ENCODE results near the gene FFAR1. TPM values are rescaled to one million over a fixed set of nuclear protein-coding genes. Genes with fewer than 3 reads are reported as not detected.
A peak's percentile ranks its signal among the peaks of the same experiment; 100 is the strongest.
"Not testable (repeated sequence)": the region's sequence is repeated elsewhere in the genome, so short reads cannot be mapped to it uniquely, and the experiment has no call there.

FFAR1 gene
- total RNA-seq, 2 donors from 2014 or later, result 0.19 to 0.36 TPM

GRCh38 chr19:35352448-35353304 is 5.0 kb downstream of the FFAR1 start:
- no peaks in the 10 kb centered on the region for H3K9me3 Mint-ChIP-seq
- peak overlapping the region in 1 of 2 donors; percentile 84 for H3K27ac Mint-ChIP-seq
- peak overlapping the region; percentile 39 for H3K4me3 Mint-ChIP-seq

GRCh38 chr19:35353635-35354034 is 5.9 kb downstream of the FFAR1 start:
- no peaks in the 10 kb centered on the region for H3K36me3 Mint-ChIP-seq
- DNase-seq (ENCODE audit: low spot score) (no peak), ATAC-seq (no peak)
- H3K4me3 Mint-ChIP-seq, result no peak overlapping the region
- H3K27me3 Mint-ChIP-seq, result peaks cover 4 to 17% of the 10 kb centered on the region in 2 donors
- H3K4me1 Mint-ChIP-seq (ENCODE audit: low read depth in 2 of 2), result peaks cover 20 to 37% of the 10 kb centered on the region in 2 donors
- no peaks in the 10 kb centered on the region for H3K9me3 Mint-ChIP-seq
- H3K27ac Mint-ChIP-seq, result no peak overlapping the region

More at GRCh38 chr19:35352448-35353304, 5.0 kb downstream of the FFAR1 start:
- Mint-ChIP-seq H3K4me1 (ENCODE audit: low read depth in 2 of 2) (peaks cover 17 to 37% of the 10 kb centered on the region in 2 donors), H3K27me3 (peaks cover 0 to 11% of the 10 kb centered on the region in 2 donors), H3K36me3 (no peaks in the 10 kb centered on the region)
- DNase-seq (ENCODE audit: low spot score) (peak; percentile 78), ATAC-seq (peak; percentile 45 to 74)

GRCh38 chr19:35354898-35355297 is 7.2 kb downstream of the FFAR1 start:
- H3K9me3 Mint-ChIP-seq, result no peaks in the 10 kb centered on the region
- peak overlapping the region; percentile 15 for H3K4me3 Mint-ChIP-seq
- H3K27ac Mint-ChIP-seq, result peak overlapping the region in 1 of 2 donors; percentile 82
- peaks cover 14 to 29% of the 10 kb centered on the region in 2 donors for H3K4me1 Mint-ChIP-seq (ENCODE audit: low read depth in 2 of 2)
- H3K36me3 Mint-ChIP-seq, result no peaks in the 10 kb centered on the region
- DNase-seq (ENCODE audit: low spot score) (peak; percentile 82), ATAC-seq (peak; percentile 90 to 95)
- peaks cover 4 to 17% of the 10 kb centered on the region in 2 donors for H3K27me3 Mint-ChIP-seq

GRCh38 chr19:35355791-35356460 is 8.2 kb downstream of the FFAR1 start:
- peak; percentile 18 for DNase-seq (ENCODE audit: low spot score)
- Mint-ChIP-seq H3K4me3 (no peak overlapping the region), H3K9me3 (no peaks in the 10 kb centered on the region), H3K27me3 (peaks cover 4 to 17% of the 10 kb centered on the region in 2 donors), H3K36me3 (no peaks in the 10 kb centered on the region), H3K27ac (peak overlapping the region; percentile 32 to 49), H3K4me1 (ENCODE audit: low read depth in 2 of 2) (peaks cover 13 to 29% of the 10 kb centered on the region in 2 donors)
- ATAC-seq, result no peak

- H3K4me3 Mint-ChIP-seq, result peak within 1 kb of the TSS; percentile 37
Observed at GRCh38 chr19:35357867-35358573, 10.3 kb downstream of the FFAR1 start, which contains the start of gene FFAR3. TSS of gene FFAR3 (plus strand) at chr19:35358460. CDS start at chr19:35358891, 431 bp downstream.

GRCh38 chr19:35358834-35359233 is 11.1 kb downstream of the FFAR1 start:
- H3K36me3 Mint-ChIP-seq; H3K9me3 Mint-ChIP-seq; ATAC-seq; H3K27ac Mint-ChIP-seq; H3K4me3 Mint-ChIP-seq; DNase-seq (ENCODE audit: low spot score): not testable (repeated sequence)
- peaks cover 13 to 25% of the 10 kb centered on the region in 2 donors for H3K4me1 Mint-ChIP-seq (ENCODE audit: low read depth in 2 of 2)
- H3K27me3 Mint-ChIP-seq, result peaks cover 14 to 17% of the 10 kb centered on the region in 2 donors

More at GRCh38 chr19:35357867-35358573, 10.3 kb downstream of the FFAR1 start, which contains the start of gene FFAR3:
- H3K27me3 Mint-ChIP-seq, result peaks cover 14 to 17% of the 10 kb centered on the region in 2 donors
- ATAC-seq (no peak), DNase-seq (ENCODE audit: low spot score) (no peak)
- H3K9me3 Mint-ChIP-seq, result no peaks in the 10 kb centered on the region
- H3K27ac Mint-ChIP-seq, result peak within 1 kb of the TSS; percentile 7 to 79
- H3K36me3 Mint-ChIP-seq, result no peaks in the 10 kb centered on the region
- H3K4me1 Mint-ChIP-seq (ENCODE audit: low read depth in 2 of 2), result peaks cover 13 to 28% of the 10 kb centered on the region in 2 donors

GRCh38 chr19:35359395-35359794 is 11.7 kb downstream of the FFAR1 start:
- ATAC-seq; H3K9me3 Mint-ChIP-seq; DNase-seq (ENCODE audit: low spot score); H3K4me3 Mint-ChIP-seq; H3K27ac Mint-ChIP-seq; H3K36me3 Mint-ChIP-seq: not testable (repeated sequence)
- Mint-ChIP-seq H3K27me3 (peaks cover 14 to 17% of the 10 kb centered on the region in 2 donors), H3K4me1 (ENCODE audit: low read depth in 2 of 2) (peaks cover 13 to 25% of the 10 kb centered on the region in 2 donors)

- H3K9me3 Mint-ChIP-seq; DNase-seq (ENCODE audit: low spot score); H3K36me3 Mint-ChIP-seq; ATAC-seq; H3K27ac Mint-ChIP-seq; H3K4me3 Mint-ChIP-seq: not testable (repeated sequence)
- H3K27me3 Mint-ChIP-seq, result peaks cover 14 to 17% of the 10 kb centered on the region in 2 donors
- H3K4me1 Mint-ChIP-seq (ENCODE audit: low read depth in 2 of 2), result peaks cover 13 to 21% of the 10 kb centered on the region in 2 donors
Observed at GRCh38 chr19:35360081-35360480, 12.4 kb downstream of the FFAR1 start.

- Mint-ChIP-seq H3K27me3 (peaks cover 17 to 19% of the 10 kb centered on the region in 2 donors), H3K9me3 (no peaks in the 10 kb centered on the region), H3K36me3 (no peaks in the 10 kb centered on the region), H3K4me3 (no peak overlapping the region), H3K27ac (peak overlapping the region in 1 of 2 donors; percentile 65), H3K4me1 (ENCODE audit: low read depth in 2 of 2) (peaks cover 11 to 18% of the 10 kb centered on the region in 2 donors)
- ATAC-seq (no peak), DNase-seq (ENCODE audit: low spot score) (peak; percentile 34)
Observed at GRCh38 chr19:35360880-35361420, 13.2 kb downstream of the FFAR1 start.

- H3K27me3 Mint-ChIP-seq, result peaks cover 19 to 20% of the 10 kb centered on the region in 2 donors
- DNase-seq (ENCODE audit: low spot score) (no peak), ATAC-seq (peak; percentile 17 to 57)
- peak overlapping the region in 1 of 2 donors; percentile 65 for H3K27ac Mint-ChIP-seq
- H3K36me3 Mint-ChIP-seq, result no peaks in the 10 kb centered on the region
- H3K4me3 Mint-ChIP-seq, result no peak overlapping the region
- H3K9me3 Mint-ChIP-seq, result no peaks in the 10 kb centered on the region
- peaks cover 10 to 12% of the 10 kb centered on the region in 2 donors for H3K4me1 Mint-ChIP-seq (ENCODE audit: low read depth in 2 of 2)
Observed at GRCh38 chr19:35362261-35363000, 14.7 kb downstream of the FFAR1 start.

GRCh38 chr19:35363001-35363590 is 15.4 kb downstream of the FFAR1 start:
- H3K4me1 Mint-ChIP-seq (ENCODE audit: low read depth in 2 of 2), result peaks cover 3 to 7% of the 10 kb centered on the region in 2 donors
- DNase-seq (ENCODE audit: low spot score) (no peak), ATAC-seq (no peak)
- no peaks in the 10 kb centered on the region for H3K9me3 Mint-ChIP-seq
- H3K36me3 Mint-ChIP-seq, result no peaks in the 10 kb centered on the region
- peaks cover 12 to 18% of the 10 kb centered on the region in 2 donors for H3K27me3 Mint-ChIP-seq
- H3K4me3 Mint-ChIP-seq, result no peak overlapping the region
- H3K27ac Mint-ChIP-seq, result no peak overlapping the region

GRCh38 chr19:35363711-35364425 is 16.2 kb downstream of the FFAR1 start:
- no peaks in the 10 kb centered on the region for H3K36me3 Mint-ChIP-seq
- H3K27me3 Mint-ChIP-seq, result peaks cover 10 to 16% of the 10 kb centered on the region in 2 donors

More at GRCh38 chr19:35363711-35364425, 16.2 kb downstream of the FFAR1 start:
- ATAC-seq (no peak), DNase-seq (ENCODE audit: low spot score) (no peak)
- Mint-ChIP-seq H3K27ac (peak overlapping the region in 1 of 2 donors; percentile 53), H3K4me1 (ENCODE audit: low read depth in 2 of 2) (peaks cover 0 to 4% of the 10 kb centered on the region in 2 donors), H3K4me3 (no peak overlapping the region), H3K9me3 (no peaks in the 10 kb centered on the region)
